GM19351 (cell line): Measurements from ENCODE around the gene ANO10.
"Not testable (repeated sequence)": the region's sequence is repeated elsewhere in the genome, so short reads cannot be mapped to it uniquely, and the experiment has no call there.

Experiments
- ATAC-seq: cut with Tn5 transposase; IDR thresholded peaks from one replicate; pipeline ENCODE4 v1.9.1; 2021; ENCODE audit warnings: mild to moderate bottlenecking, moderate library complexity; ENCODE audit not compliant: unreplicated experiment

The ANO10 gene

GRCh38 chr3:43379343-43379742 lies 242.5 kb downstream of the ANO10 start:
- ATAC-seq = no peak

GRCh38 chr3:43378066-43378935 lies 243.5 kb downstream of the ANO10 start:
- peak; percentile 80 for ATAC-seq

GRCh38 chr3:43373560-43373928 lies 248.3 kb downstream of the ANO10 start:
- no peak for ATAC-seq

GRCh38 chr3:43372809-43373559 lies 248.8 kb downstream of the ANO10 start:
- no peak for ATAC-seq

GRCh38 chr3:43372007-43372740 lies 249.6 kb downstream of the ANO10 start:
- no peak for ATAC-seq

- no peak for ATAC-seq
Observed at GRCh38 chr3:43371494-43371893, 250.3 kb downstream of the ANO10 start.

- no peak for ATAC-seq
Observed at GRCh38 chr3:43370293-43370980, 251.4 kb downstream of the ANO10 start.

GRCh38 chr3:43369404-43370292 lies 252.2 kb downstream of the ANO10 start:
- ATAC-seq = no peak

GRCh38 chr3:43366885-43367284 lies 254.9 kb downstream of the ANO10 start:
- no peak for ATAC-seq

- ATAC-seq = no peak
Observed at GRCh38 chr3:43366481-43366880, 255.3 kb downstream of the ANO10 start.

- no peak for ATAC-seq
Observed at GRCh38 chr3:43365601-43366305, 256.1 kb downstream of the ANO10 start.

GRCh38 chr3:43364926-43365325 lies 256.9 kb downstream of the ANO10 start:
- no peak for ATAC-seq

- ATAC-seq = no peak
Observed at GRCh38 chr3:43364494-43364893, 257.3 kb downstream of the ANO10 start.

GRCh38 chr3:43363621-43364266 lies 258.1 kb downstream of the ANO10 start:
- no peak for ATAC-seq

GRCh38 chr3:43362961-43363360 lies 258.9 kb downstream of the ANO10 start:
- no peak for ATAC-seq

GRCh38 chr3:43362183-43362582 lies 259.6 kb downstream of the ANO10 start:
- ATAC-seq = no peak

- no peak for ATAC-seq
Observed at GRCh38 chr3:43361077-43361476, 260.7 kb downstream of the ANO10 start.

- ATAC-seq = not testable (repeated sequence)
Observed at GRCh38 chr3:43356033-43356432, 265.8 kb downstream of the ANO10 start.
